Epithelial cell of esophagus (primary cell): ENCODE measurements around the gene UQCC2.

Source experiments
- DNase-seq: peaks from one replicate; pipeline ENCODE4 v3.0.0; 2010; ENCODE audit warnings: low read depth
- H3K4me3 ChIP-seq: 2 replicates; pipeline ENCODE4 v1.5.1; 2011; ENCODE audit warnings: mild to moderate bottlenecking, low read length, control low read depth
- CTCF ChIP-seq: IDR thresholded peaks from 2 replicates; pipeline ENCODE4 v1.5.1; 2011; ENCODE audit warnings: low read depth, mild to moderate bottlenecking, low read length, control low read depth, inconsistent platforms; ENCODE audit not compliant: insufficient read depth; ENCODE audit errors: missing control alignments

UQCC2 gene

GRCh38 chr6:33726696-33727095 is 15.2 kb upstream of the UQCC2 start:
- no peak for DNase-seq
- no peak overlapping the region for H3K4me3 ChIP-seq
- no peak for TF ChIP-seq CTCF

GRCh38 chr6:33725891-33726673 is 14.6 kb upstream of the UQCC2 start:
- H3K4me3 ChIP-seq = no peak overlapping the region
- DNase-seq = no peak
- no peak for TF ChIP-seq CTCF

GRCh38 chr6:33725222-33725621 is 13.7 kb upstream of the UQCC2 start:
- H3K4me3 ChIP-seq = no peak overlapping the region
- no peak for TF ChIP-seq CTCF

GRCh38 chr6:33724102-33725023 is 12.9 kb upstream of the UQCC2 start:
- DNase-seq = no peak
- no peak for TF ChIP-seq CTCF
- H3K4me3 ChIP-seq = no peak overlapping the region

More at GRCh38 chr6:33725222-33725621, 13.7 kb upstream of the UQCC2 start:
- DNase-seq = no peak

GRCh38 chr6:33723371-33724085 is 12.0 kb upstream of the UQCC2 start:
- no peak for TF ChIP-seq CTCF
- H3K4me3 ChIP-seq = no peak overlapping the region
- no peak for DNase-seq

GRCh38 chr6:33722103-33722623 is 10.7 kb upstream of the UQCC2 start:
- no peak for TF ChIP-seq CTCF
- no peak for DNase-seq

More at GRCh38 chr6:33722103-33722623, 10.7 kb upstream of the UQCC2 start:
- no peak overlapping the region for H3K4me3 ChIP-seq
